HG02970 (cell line): ENCODE measurements around the gene FBRSL1.

Experiments used
- ATAC-seq: cut with Tn5 transposase; IDR thresholded peaks from one replicate; pipeline ENCODE4 v1.9.1; 2021; ENCODE audit warnings: mild to moderate bottlenecking, moderate library complexity, moderate number of reproducible peaks; ENCODE audit not compliant: unreplicated experiment, low FRiP score

FBRSL1 gene

GRCh38 chr12:132494294-132495164 is 4.6 kb downstream of the FBRSL1 start:
- no peak for ATAC-seq

- no peak for ATAC-seq
Measured at GRCh38 chr12:132495165-132495544, 5.2 kb downstream of the FBRSL1 start.

GRCh38 chr12:132495629-132496357 is 5.8 kb downstream of the FBRSL1 start:
- ATAC-seq, result no peak

GRCh38 chr12:132496358-132496669 is 6.4 kb downstream of the FBRSL1 start:
- no peak for ATAC-seq

GRCh38 chr12:132496710-132497109 is 6.8 kb downstream of the FBRSL1 start:
- no peak for ATAC-seq

GRCh38 chr12:132497514-132498405 is 7.8 kb downstream of the FBRSL1 start:
- ATAC-seq, result no peak

GRCh38 chr12:132498931-132499330 is 9.0 kb downstream of the FBRSL1 start:
- ATAC-seq, result no peak

- ATAC-seq, result no peak
Measured at GRCh38 chr12:132500142-132500855, 10.3 kb downstream of the FBRSL1 start.

GRCh38 chr12:132500856-132501180 is 10.9 kb downstream of the FBRSL1 start:
- no peak for ATAC-seq

- ATAC-seq, result no peak
Measured at GRCh38 chr12:132501204-132501940, 11.4 kb downstream of the FBRSL1 start.

GRCh38 chr12:132502149-132502881 is 12.4 kb downstream of the FBRSL1 start:
- ATAC-seq, result no peak

- ATAC-seq, result no peak
Measured at GRCh38 chr12:132502882-132503193, 12.9 kb downstream of the FBRSL1 start.

GRCh38 chr12:132503618-132504204 is 13.8 kb downstream of the FBRSL1 start:
- ATAC-seq, result no peak

GRCh38 chr12:132505105-132505851 is 15.3 kb downstream of the FBRSL1 start:
- ATAC-seq, result no peak

GRCh38 chr12:132505852-132506219 is 15.9 kb downstream of the FBRSL1 start:
- ATAC-seq, result no peak

- ATAC-seq, result no peak
Measured at GRCh38 chr12:132506328-132507160, 16.6 kb downstream of the FBRSL1 start.

- no peak for ATAC-seq
Measured at GRCh38 chr12:132507161-132507538, 17.2 kb downstream of the FBRSL1 start.
